Activated CD8-positive, alpha-beta memory T cell treated with anti-CD3 and anti-CD28 coated beads, Interleukin-2, amount 50 U/mL, for 1 hour (primary cell): ENCODE data around the gene TFDP3.

Source experiments
- DNase-seq: peaks from one replicate; pipeline ENCODE4 v3.0.0-alpha.2; 2020; ENCODE audit errors: extremely low read depth

TFDP3 gene, protein sequence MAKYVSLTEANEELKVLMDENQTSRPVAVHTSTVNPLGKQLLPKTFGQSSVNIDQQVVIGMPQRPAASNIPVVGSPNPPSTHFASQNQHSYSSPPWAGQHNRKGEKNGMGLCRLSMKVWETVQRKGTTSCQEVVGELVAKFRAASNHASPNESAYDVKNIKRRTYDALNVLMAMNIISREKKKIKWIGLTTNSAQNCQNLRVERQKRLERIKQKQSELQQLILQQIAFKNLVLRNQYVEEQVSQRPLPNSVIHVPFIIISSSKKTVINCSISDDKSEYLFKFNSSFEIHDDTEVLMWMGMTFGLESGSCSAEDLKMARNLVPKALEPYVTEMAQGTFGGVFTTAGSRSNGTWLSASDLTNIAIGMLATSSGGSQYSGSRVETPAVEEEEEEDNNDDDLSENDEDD

DNA sequence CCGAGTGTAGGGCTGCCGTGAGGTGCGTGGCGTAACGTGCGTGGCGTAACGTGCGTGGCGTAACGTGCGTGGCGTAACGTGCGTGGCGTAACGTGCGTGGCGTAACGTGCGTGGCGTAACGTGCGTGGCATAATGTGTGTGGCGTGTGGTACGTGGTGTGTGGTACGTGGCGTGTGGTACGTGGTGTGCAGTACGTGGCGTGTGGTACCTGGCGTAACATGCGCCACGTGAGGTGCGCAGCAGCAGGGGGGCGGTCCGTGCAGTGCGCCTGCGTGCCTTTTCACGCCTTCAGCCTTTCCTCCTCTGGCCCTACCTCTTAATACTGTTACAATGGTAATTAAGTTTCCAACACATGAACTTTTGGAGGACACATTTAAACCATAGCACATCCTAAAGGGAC, at the start of gene TFDP3:
TSS of gene TFDP3 (minus strand) at position 26 of the 400 bp plus-strand sequence. CDS start 95 bp downstream, outside the sequence.
- DNase-seq = no peak

DNA sequence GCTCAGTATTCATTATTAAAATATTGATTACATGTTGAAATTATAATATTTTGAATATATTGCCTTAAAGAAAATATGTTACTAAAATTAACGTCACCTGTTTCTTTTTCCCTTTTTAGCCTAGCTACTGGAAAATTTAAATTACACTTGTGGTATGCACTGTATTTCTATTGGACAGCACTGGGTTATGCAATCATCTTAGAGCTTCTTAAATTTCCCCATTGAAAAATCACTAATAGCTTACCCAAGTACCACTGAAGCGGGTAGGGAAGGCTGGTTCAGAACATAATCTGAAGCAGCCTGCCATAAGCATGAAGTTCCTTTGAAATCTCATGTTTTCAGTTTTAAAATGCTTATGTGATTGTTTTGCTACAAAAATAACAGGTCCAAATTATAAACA, 49.5 kb upstream of the TFDP3 start:
- no peak for DNase-seq

DNA sequence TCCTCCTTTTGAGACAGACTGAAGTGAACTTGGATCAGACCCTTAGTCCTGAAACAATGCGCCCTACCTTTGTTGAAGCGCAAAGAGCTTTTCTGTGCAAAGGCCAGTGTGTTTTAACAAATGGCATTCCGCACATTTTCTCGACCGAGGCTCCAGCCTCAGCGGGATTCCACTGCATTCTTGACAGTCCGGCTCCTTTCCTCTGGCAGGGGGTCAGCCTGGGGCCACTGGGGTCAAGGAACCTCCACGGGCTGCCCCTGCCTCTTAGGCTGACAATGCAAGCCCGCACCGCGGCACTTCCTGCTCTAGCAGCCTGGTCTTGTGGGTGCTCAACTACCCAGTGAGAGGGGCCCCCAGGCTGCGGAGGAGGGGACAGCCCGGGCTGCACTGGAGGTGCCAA, 47.2 kb upstream of the TFDP3 start:
- no peak for DNase-seq

DNA sequence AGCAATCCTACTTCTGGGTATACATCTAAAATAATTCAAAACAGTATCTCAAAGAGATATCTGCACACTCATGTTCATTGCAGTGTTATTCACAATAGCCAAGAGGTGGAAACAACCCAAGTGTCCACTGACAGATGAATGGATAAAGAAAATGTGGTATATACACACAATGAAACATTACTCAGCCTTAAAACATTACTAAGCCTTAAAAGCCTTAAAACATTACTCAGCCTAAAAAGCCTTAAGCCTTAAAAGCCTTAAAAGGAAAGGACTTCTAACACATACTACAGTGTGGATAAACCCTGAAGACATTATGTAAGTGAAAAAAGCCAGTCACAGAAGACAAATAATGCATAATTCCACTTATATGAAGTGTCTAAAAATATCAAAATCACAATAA, 40.3 kb upstream of the TFDP3 start:
- no peak for DNase-seq

DNA sequence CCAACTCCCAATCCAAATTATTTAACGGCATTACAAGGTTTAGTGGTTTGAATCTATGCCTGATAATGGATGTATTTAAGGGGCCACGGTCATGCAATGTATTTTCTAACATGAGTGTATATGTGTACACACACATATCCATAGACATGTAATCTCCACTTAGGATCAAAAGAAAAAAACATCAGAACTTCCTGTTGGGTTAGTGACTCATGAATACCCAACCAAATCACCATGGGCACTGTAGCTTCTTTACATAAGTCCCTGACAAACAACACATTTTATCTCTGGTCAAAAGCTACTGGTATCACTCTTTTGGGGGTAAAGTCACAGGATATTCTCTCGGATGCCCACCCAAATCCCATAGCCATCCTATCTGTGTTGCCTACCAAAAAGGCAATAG, 36.5 kb upstream of the TFDP3 start:
- no peak for DNase-seq

DNA sequence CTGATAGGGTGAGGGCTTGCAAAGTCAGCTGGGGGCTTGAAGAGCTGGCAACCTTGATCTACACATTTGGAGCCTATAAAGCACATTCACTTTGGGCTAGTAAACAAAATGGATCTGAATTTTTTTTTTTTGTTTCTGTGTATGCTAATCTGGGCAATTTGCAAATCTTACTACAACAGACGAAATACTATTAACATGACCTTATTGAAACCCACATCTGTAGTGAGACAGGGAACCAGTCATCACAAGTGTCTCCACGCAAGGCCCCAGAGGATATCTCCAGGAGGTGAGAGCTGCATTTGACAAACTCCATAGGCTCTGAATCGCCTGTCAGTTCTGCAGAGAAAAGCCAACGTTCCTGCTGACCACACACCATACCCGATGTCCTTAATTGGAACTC, 33.0 kb upstream of the TFDP3 start:
- no peak for DNase-seq

DNA sequence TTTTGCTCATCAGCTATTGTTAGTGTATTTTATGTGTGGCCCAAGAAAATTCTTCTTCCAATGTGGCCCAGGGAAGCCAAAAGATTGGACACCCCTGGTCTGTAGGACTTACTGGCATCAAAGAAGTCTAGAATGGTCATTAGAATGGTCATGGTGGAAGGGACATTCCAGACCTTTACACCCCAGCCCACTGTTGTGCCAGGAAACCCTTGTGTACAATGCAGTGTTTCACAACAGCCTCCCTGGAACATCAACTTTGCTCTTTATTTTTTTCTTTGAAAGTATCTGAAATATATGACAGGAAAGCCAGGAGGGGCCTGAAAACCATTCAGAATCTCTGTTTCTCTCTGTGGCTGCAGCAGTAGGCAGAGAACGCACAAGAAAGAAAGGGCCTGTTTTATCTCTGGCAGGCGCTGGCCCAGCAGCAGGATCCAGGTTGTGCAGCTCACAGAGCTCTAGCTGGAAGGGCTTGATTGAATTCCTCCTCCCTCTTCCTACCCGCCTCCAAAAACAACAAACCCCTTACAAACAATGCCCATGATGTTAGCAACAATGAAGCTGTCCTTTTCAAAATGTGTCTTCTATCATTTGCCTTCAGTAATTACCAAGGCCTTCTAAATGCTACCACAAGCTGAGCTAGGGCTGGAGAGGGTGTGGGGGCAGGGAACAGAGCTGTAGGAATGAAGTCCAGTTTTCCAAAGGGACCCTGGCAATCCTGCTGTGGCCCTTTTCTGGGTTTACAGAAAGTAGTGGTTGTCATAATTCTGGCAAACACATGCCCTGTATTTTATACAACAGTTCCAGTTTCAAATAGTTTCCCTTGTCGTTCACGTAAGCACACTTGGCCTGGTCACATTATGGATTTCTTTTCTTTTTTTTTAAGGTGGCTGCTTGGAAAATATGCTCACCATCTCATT, 32.3 kb upstream of the TFDP3 start:
- DNase-seq = no peak

DNA sequence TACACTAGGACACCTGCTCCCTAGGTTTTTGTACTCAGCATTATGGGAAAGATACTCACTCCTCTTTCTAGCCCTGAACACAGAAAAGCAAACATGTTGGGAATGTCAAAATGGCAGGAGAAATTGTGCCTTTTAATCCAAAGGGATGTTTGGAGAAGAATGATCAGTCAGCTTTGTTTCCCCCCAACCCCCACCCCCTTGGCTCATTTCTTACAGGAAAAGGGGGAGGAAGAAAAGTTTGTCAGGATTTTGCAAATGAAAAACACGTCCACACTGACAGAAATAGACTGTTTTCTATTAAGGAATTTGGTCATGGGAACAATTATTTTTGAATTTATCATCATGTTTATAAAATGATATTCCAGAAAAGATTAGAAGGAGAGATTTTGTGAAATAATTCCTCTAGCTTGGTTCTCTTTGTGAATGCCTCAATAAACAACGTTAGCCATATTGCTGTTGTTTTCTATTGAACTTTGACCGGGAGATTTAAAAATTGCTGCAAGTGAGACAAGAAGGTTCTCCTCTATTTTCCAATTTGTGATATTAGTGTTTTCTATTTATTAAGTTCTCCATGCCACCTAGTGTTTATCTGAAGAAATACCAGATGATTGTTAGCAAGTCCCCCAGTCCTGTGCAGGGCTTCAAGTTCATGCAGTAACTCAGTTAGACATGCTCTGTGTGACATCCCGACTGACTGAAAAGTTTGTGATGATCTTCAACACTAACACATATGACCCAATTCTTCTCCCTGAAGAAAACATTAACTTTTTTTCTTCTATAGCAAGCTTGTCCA, 31.3 kb upstream of the TFDP3 start:
- DNase-seq = no peak

DNA sequence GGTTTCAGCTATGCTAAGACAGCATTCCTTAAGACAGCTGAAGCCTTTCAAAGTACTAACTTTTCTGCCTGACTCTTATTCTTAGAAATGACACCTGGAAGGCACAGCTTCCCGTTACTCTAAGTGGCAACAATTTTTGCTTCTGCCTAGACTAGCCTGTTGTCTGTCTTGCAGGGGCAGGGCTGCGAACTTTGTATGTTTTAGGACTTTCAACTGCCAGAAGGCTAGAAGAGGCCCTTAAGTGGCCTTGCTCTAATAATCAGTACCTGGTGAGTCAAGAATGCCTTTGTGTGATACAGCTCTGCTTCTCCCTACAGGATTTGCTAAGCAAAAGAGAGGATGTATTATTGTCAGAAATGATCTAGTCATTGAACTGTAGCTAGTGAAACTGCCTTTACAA, 30.0 kb upstream of the TFDP3 start:
- DNase-seq = no peak

DNA sequence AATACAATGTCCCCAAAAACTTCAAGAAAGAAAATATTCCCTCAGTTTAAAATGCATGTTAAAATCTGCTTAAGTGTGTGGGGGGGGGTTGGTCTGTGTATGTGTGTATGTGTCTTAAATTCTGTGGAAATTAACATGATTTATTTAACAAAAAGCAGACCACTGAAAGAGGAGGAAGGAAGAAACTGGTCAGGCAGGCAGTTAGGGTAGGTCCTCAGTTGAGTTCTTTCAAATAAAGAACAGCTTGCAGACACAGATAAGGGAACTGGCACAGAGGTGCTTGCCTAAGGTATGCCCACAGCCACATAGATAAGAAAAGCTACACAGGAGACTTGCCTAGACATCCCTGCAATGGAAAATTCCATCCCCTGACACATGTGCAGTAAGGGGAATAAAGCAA, 28.8 kb upstream of the TFDP3 start:
- no peak for DNase-seq

DNA sequence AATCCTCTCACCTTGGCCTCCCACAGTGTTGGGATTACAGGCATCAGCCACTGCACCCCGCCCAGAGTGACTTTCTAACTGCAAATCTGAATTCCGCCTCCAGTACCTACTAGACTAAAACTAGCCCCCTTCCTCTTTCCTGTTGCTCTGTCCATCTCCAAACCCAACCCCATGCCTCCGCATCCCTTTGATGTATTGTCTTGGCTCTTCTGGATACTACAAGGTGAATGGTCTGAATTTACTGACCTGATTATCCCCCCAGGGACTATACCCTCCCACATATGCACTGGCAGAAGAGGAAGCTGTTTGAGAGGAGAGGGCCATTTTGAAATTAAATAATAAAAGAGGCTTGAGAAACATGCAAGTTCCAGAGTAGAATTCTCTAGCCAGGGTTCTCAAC, 17.7 kb upstream of the TFDP3 start:
- no peak for DNase-seq

DNA sequence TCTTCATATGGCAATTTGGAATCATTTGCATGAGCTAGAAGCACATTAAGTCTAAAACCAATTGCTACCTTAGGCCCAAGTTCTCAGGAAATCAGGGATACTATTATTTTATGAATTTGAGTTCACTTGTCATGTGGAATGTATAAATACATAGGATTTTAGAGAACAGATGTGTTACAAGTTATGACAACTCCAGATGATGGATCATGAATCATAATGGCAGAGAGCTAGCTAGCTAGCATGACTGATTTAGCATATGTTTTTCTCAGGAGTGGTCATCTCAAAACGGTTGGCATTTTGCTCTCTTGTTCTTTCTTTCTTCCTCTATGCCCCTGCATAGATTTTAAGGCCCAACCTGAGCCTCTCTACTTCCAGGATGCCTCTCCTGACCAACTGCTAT, 14.2 kb upstream of the TFDP3 start:
- DNase-seq = no peak

DNA sequence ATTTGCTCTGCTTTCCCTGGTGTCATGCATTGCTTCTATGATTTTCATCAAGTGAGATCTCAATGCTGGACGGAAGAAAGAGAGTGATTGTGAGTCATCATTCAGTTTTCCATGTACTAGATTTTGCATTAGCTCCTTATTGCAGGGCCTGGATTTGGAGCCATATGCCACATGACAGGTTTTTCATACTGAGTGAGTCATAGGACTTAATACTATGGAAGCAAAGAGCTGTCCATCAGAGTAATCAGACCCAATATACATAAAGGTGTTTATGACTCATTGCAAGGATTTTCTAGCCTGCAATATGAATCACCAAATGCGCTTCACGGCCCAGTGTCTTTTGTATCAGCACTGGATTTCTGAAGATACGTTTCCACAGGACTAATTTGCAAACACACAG, 11.2 kb upstream of the TFDP3 start:
- DNase-seq = no peak

DNA sequence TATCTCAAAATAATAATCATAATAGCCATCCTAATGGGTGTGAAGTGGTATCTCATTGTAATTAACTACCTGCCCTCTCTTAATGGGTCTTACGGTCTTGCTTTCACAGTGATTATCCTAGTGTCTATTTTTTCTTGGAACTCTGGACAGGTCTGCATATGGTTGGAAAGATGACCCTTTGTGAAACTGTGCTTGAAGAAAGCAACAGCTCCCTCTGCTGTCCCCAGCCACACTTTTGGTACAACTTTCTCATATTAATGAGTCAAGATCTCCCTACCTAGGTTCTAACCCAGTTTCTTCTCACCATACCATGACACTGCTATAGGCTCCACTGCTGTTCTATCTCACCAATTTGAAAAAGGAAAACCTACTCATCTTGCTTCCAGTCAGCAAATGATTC, 2.4 kb downstream of the TFDP3 start:
- no peak for DNase-seq

DNA sequence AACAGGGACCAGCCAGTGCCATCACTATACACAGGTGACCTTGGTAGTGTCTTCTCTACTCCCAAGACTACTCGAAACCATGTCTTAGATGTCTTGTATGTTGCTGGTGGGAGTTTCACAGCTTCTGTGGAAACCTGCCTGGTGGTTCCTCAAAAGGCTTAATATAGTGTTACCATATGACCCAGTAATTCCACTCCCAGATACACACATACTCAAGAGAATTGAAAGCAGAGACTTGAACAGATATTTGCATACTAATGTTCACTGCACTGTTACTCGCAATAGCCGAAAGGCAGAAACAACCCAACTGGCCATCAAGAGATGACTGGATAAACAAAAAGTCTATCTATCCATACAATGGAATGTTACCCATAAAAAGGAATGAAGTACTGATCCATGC, 3.1 kb downstream of the TFDP3 start:
- no peak for DNase-seq

DNA sequence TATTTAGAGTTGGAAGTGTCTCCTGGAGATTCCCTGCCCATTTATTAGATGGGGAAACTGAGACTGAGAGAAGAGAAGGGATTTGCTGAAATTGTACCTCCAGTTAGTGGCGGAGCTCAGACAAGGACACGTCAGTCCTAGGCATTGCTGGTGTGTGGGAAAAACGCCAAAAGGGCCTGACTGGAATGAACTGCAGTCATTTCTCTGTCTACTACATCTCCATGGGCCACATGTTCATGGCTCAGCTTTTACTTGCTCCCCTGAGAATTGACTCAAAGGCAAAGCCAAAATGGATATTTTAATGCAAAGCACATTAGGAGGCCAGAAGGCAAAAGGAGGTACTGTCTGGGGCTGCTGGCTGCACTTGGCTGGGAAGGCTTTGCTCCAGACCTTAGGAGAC, 3.9 kb downstream of the TFDP3 start:
- no peak for DNase-seq

DNA sequence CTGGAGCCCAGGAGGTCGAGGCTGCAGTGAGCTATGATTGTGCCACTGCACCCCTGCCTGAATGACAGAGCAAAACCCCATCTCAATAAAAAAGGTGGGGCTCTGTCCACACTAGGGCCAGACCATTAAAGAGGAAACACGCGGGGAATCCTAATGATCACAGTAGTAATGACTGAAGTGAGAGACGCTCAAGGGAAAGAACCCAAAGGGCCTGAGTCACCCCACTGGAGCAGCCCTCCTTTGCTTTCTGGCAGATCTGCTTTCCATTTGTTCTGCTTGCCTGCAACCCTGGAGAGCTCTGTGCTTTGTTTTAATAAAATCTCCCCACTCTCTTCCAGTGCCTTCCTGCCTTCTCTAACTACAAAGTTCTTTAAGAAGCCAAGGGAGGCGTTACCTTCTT, 5.0 kb downstream of the TFDP3 start:
- DNase-seq = no peak

DNA sequence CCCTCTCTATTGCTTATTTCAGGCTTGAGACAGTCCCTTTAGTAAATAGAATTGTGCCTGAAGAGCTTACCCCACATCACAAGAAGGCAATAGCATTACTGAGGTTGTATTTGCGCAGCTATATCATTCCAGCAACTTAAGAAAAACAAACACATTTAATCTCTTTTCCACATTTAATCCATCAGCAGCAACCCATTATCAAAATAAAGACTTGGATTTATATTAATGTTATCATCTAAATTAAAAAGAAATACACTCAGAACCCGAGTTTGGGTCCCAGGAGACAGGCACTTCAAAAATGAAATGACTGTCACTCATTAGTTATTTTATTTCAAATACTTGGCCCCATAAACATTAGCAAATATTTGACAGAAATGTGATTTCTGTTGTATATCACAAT, 10.4 kb downstream of the TFDP3 start:
- no peak for DNase-seq

DNA sequence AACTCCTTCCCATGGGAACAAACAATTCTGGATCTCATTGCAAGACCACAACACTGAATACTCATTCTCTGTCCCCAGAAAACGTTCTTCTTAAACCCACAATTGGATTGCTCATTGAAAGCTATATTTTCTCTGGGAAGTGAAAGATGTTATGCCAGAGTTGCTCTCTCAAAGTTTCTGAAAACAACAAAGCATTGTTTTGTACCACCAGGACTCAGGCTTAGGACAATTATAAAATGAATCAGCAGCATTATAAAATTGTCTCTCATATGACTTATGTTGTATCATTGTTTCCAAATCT, 26.5 kb downstream of the TFDP3 start:
- DNase-seq = no peak

DNA sequence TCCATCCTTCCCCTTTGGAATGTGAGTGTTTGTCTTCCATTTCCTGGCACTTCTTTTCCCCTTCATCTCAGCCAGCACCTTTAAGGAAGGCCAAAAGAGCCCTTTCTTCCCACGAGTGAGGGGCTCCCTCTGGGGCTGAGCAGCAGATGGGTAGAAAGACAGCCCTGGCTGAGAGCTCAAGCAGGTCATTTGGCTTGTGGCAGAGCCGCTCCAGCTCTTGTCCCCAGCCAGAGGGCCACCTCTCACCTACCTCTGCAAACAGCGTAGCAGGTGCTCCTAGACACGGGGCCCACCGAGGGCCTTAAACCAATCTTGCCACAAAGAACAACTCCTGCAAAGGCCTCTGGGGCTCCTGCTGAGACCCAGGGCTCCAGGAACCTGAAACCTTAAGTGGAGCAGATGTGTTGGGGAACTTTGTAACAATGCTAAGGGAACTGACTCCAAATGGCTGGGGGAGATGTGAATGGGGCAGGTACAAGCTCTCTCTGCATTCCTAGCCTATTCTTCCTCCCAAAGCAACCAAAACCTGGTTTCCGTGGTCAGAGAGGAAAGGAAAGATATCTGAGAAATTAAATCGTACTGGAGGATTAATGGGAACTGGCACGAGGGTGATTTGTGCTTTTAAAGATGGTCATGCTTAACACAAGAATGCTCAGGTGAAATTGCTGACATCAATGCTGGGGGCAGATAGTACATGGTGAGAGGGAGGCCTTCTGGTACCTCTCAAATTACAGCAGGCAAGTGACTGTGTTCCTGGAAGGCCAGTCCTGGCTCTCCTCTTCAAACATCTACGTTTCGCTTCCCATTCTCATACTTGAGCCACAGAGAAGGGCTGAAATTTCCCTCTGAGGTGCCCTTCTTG, 27.0 kb downstream of the TFDP3 start:
- no peak for DNase-seq

DNA sequence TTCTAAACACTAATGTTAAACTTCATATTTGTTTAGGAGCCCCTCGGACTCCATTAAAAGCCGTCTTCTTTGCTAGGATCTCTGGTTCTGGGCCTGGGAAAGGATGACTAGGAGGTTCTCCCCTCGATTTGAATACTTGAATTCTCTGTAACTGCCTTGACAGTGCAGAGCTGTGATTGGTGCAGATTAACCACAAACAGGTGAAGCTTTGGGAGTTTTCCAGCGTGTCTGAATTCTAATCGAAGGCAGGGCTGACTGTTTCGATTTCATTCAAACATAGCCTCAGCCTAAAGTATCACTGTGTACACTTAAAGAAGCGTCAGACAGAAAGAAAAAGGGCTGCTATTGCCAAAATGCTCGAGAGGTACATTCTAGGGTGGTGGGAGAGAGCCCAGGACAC, 29.0 kb downstream of the TFDP3 start:
- no peak for DNase-seq

DNA sequence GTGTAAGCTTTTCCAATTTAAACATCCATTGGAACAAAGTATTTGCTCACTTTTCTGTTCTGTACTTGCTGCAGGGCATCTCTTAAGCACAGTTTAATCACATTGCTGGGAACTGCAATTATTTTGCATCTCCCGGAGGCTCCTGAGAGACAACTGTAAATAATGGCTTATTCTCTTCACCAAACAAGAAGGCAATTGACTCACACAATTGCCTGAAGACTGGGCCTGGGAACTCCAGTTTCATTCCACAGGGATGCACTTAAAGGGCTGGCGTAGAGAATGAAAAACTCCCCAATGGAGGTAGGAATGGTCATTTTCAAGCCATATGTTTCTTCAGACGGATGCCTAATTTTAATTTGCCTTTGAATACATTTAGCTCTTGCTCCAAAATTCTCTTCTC, 29.5 kb downstream of the TFDP3 start:
- no peak for DNase-seq
